ENCODE results near the gene PKN1.
"Not testable (repeated sequence)": the region's sequence is repeated elsewhere in the genome, so short reads cannot be mapped to it uniquely, and the experiment has no call there.

PKN1 gene

GRCh38 chr19:14432791-14433553, at the start of gene PKN1:
TSS of gene PKN1 (plus strand) at chr19:14433306. CDS start at chr19:14433522, 216 bp downstream.
- DNase-seq (ENCODE audit: low read depth, low spot score) = peak; percentile 69

DNA sequence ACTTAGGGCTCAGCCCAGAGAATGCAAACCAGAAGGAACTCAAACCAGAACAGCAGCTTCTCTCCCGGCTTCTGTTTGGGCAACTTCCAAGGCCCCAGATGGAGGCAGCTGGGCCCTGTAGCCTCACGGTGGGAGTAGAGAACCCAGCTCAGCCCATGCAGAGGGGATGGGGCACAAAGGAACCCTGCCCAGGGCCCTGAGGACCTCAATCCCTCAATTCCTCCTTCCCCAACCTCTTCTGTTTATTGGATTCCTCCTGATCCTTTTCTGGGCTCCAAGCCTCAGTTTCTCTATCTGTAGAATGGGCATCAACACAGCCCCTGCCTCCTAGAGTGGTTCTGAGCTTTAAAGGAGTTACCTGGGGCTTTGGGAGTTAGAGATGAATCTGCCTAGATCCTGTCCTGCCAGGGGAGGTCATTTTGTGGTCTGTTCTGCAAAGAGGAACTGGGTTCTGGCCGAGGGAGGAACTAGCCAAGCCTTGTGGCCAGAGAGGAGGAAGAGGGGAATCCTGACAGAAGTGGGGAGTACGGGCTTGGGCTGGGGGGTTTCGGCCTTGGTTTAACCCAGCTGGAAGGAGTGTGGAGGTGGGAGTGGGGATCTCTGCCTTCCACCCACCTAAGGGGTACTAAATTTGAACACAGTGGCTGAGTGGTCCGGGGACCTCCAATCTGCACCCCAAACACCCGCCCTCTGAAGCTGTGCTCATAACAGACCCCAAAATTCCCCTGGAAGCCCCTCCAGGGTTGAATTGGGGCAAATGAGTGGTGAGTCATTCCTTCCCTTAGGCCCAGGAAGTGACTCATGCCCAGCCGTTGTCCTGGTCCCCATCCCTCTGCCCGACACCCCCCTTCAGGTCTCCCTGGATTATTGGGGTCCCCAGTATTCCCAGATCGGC, 49.2 kb upstream of the PKN1 start:
- peak; percentile 54 for DNase-seq (ENCODE audit: low read depth, low spot score)

GRCh38 chr19:14385492-14385891, 47.6 kb upstream of the PKN1 start:
- DNase-seq (ENCODE audit: low read depth, low spot score) = no peak

GRCh38 chr19:14390548-14390947, 42.6 kb upstream of the PKN1 start:
- no peak for DNase-seq (ENCODE audit: low read depth, low spot score)

DNA sequence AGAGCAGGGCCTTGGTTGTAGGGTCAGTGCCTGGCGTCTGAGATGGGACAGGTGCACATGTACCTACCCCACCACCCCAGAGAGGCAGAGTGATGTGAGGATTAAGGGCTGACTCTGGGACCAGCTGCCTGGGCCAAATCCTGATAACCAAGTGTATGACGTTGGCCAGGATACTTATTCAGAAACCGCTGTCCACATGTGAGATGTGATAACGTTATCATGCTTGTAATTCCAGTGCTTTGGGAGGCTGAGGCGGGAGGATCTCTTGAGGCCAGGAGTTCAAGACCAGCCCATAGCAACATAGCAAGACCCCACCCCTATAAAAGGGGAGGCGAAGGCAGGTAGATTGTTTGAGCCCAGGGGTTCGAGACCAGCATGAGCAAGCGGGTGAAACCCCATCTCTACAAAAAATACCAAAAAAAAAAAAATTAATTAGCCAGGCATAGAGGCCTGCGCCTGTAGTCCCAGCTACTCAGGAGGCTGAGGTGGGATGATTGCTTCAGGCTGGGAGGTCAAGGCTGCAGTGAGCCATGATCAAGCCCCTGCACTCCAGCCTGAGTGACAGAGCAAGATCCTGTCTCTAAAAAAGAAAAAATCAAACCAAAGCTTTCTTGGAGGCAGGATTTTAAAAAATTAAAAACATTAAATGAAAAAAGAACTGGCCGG, 41.8 kb upstream of the PKN1 start:
- no peak for DNase-seq (ENCODE audit: low read depth, low spot score)

DNA sequence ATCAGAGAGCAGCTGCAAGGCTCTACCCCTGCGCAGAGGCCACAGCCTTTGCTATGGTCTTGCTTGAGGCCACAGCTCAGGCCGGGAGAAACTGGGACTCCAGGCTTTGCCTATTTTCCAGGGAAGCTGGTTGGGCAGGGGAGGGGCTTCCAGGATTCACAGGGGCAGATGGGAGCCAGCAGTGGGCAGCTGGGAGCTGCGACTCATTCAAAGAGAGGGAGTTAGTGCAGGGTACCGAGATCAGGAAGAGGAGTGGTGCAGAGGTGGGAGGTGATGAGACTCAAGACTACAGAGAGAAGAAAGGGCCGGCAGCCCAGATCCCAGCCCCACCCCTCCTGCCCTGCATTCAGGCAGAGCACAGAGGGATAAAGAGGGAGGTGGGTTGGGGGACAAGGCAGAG, 39.8 kb upstream of the PKN1 start:
- no peak for DNase-seq (ENCODE audit: low read depth, low spot score)

- no peak for DNase-seq (ENCODE audit: low read depth, low spot score)
Observed at GRCh38 chr19:14394167-14394566, 38.9 kb upstream of the PKN1 start.

DNA sequence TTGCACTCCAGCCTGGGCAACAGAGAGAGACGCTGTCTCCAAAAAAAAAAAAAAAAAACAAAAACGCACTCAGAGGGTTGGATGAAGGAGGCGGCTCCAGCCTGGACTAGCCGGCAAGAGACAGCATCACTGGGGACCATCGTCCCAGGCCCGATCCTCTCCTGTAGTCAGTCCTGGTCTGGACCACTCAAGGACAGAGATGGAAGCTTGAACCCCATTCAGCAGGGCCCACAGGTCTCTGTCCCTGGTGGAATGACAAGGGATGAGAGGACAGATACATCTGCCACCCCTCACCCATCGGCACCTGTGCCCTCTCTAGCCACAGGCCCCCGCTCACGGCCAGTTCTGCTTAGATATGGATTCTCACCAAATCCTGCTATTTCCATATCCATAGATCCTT, 37.8 kb upstream of the PKN1 start:
- DNase-seq (ENCODE audit: low read depth, low spot score) = no peak

GRCh38 chr19:14395710-14396336, 37.3 kb upstream of the PKN1 start:
- DNase-seq (ENCODE audit: low read depth, low spot score) = no peak

GRCh38 chr19:14396730-14397129, 36.4 kb upstream of the PKN1 start:
- DNase-seq (ENCODE audit: low read depth, low spot score) = not testable (repeated sequence)

DNA sequence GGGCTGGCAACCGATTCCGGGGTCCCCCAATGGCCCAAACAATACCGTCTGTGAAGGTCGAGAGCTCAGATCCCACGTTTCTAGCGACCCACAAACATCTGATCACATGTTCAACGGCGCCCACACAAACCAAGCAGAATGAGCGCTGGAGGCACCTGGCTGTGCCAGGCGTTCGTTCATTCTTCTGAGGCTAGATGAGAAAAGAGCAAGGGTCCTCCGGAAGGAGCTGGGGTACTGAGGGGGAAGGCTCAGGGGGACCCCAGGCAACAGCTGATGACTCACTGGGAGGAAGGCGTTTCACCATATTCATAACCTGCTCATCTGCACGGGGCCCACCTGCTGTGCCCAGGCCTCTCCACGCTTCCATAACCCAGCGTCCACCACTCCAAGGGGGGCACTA, 35.9 kb upstream of the PKN1 start:
- not testable (repeated sequence) for DNase-seq (ENCODE audit: low read depth, low spot score)

- peak; percentile 85 for DNase-seq (ENCODE audit: low read depth, low spot score)
Observed at GRCh38 chr19:14400951-14401431, 32.1 kb upstream of the PKN1 start.

- no peak for DNase-seq (ENCODE audit: low read depth, low spot score)
Observed at GRCh38 chr19:14401468-14402195, 31.5 kb upstream of the PKN1 start.

DNA sequence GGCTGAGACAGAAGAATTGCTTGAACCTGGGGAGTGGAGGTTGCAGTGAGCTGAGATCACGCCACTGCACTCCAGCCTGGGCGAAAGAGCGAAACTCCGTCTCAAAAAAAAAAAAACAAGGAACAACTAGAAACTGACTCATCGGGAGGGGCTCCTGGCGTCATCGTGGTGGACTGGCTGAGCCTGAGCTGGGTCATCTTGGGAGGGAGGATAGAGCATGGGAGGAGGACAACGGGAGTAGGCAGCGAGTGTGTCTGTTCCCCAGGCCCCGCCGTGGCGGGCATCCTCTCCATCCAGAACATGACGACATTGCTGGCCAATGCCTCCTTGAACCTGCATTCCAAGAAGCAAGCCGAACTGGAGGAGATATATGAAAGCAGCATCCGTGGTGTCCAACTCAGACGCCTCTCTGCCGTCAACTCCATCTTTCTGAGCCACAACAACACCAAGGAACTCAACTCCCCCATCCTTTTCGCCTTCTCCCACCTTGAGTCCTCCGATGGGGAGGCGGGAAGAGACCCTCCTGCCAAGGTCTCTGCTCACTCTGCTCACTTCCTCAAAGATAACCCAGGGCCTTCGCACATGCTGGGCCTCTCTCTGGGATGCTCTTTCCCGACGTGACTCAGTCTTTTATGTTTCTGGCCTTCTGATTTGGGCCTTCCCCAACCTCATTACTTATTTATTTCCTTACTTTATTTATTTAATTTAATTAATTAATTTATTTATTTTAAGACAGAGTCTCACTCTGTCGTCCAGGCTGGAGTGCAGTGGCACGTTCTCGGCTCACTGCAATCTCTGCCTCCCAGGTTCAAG, 30.6 kb upstream of the PKN1 start:
- DNase-seq (ENCODE audit: low read depth, low spot score) = peak; percentile 59

GRCh38 chr19:14403145-14403930, 29.8 kb upstream of the PKN1 start:
- not testable (repeated sequence) for DNase-seq (ENCODE audit: low read depth, low spot score)

DNA sequence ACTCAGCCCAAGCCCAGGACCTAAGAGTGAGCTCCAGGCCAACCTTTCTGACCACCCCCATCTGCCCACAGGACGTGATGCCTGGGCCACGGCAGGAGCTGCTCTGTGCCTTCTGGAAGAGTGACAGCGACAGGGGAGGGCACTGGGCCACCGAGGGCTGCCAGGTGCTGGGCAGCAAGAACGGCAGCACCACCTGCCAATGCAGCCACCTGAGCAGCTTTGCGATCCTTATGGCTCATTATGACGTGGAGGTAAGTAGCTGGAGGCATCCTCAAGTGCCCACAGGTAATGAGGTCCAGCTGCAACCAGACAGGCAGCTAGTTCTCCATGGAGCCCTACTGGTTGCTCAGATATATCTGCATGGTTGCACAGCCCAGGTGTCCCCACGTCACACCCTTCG, 28.8 kb upstream of the PKN1 start:
- DNase-seq (ENCODE audit: low read depth, low spot score) = no peak

DNA sequence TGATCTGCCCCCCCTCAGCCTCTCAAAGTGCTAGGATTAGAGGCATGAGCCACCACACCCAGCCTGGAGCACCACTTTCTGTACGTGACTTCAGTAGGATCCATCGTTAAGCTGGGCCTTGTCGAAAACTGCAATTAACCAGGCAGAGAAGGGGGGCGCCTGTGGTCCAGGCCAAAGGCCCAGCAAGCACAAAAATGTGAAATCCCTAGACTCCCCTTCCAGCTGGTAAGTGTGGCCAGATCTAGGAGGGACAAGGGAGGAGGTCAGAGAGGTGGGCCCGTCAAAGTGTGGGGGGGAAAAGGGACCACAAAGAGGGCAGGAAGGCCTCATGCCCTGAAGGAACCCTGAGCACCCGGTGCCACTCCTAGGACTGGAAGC, 27.7 kb upstream of the PKN1 start:
- no peak for DNase-seq (ENCODE audit: low read depth, low spot score)

GRCh38 chr19:14405758-14406644, 27.1 kb upstream of the PKN1 start:
- DNase-seq (ENCODE audit: low read depth, low spot score) = peak; percentile 96

All from astrocyte of the hippocampus (primary cell).